Activated CD4-positive, alpha-beta T cell treated with anti-CD3 and anti-CD28 coated beads for 48 hours (primary cell): ENCODE results near the gene CD180.

Experiments
- DNase-seq: peaks from one replicate; pipeline ENCODE4 v3.0.0-alpha.2; 2020

CD180 gene

GRCh38 chr5:67196537-67197059 is at the start of gene CD180:
Gene CD180 (minus strand): TSS chr5:67196799. CDS start chr5:67196641, 158 bp downstream.
- DNase-seq = no peak

- DNase-seq = no peak
These were observed 49.5 kb upstream of the CD180 start for GRCh38 chr5:67246108-67246507.

GRCh38 chr5:67245259-67245846 is 48.8 kb upstream of the CD180 start:
- no peak for DNase-seq

GRCh38 chr5:67244345-67244793 is 47.8 kb upstream of the CD180 start:
- no peak for DNase-seq

- DNase-seq = no peak
These were observed 47.3 kb upstream of the CD180 start for GRCh38 chr5:67243944-67244343.

- no peak for DNase-seq
These were observed 46.8 kb upstream of the CD180 start for GRCh38 chr5:67243349-67243748.

- DNase-seq = no peak
These were observed 44.7 kb upstream of the CD180 start for GRCh38 chr5:67241326-67241725.

- DNase-seq = no peak
These were observed 44.2 kb upstream of the CD180 start for GRCh38 chr5:67240846-67241245.

GRCh38 chr5:67240065-67240464 is 43.5 kb upstream of the CD180 start:
- no peak for DNase-seq

- DNase-seq = no peak
These were observed 41.6 kb upstream of the CD180 start for GRCh38 chr5:67238191-67238590.

GRCh38 chr5:67235399-67236110 is 39.0 kb upstream of the CD180 start:
- no peak for DNase-seq

GRCh38 chr5:67234671-67235176 is 38.1 kb upstream of the CD180 start:
- DNase-seq = no peak

- DNase-seq = no peak
These were observed 36.5 kb upstream of the CD180 start for GRCh38 chr5:67233075-67233474.

GRCh38 chr5:67223211-67223610 is 26.6 kb upstream of the CD180 start:
- no peak for DNase-seq

- no peak for DNase-seq
These were observed 25.8 kb upstream of the CD180 start for GRCh38 chr5:67222243-67223025.

GRCh38 chr5:67221487-67222242 is 25.1 kb upstream of the CD180 start:
- DNase-seq = peak; percentile 54

- DNase-seq = no peak
These were observed 20.0 kb upstream of the CD180 start for GRCh38 chr5:67216564-67216963.

- peak; percentile 75 for DNase-seq
These were observed 19.2 kb upstream of the CD180 start for GRCh38 chr5:67215519-67216471.

- DNase-seq = no peak
These were observed 18.3 kb upstream of the CD180 start for GRCh38 chr5:67214707-67215447.

GRCh38 chr5:67214036-67214435 is 17.4 kb upstream of the CD180 start:
- DNase-seq = no peak

GRCh38 chr5:67211926-67212325 is 15.3 kb upstream of the CD180 start:
- DNase-seq = no peak
